ENCODE measurements around the gene RELA.

RELA gene

DNA sequence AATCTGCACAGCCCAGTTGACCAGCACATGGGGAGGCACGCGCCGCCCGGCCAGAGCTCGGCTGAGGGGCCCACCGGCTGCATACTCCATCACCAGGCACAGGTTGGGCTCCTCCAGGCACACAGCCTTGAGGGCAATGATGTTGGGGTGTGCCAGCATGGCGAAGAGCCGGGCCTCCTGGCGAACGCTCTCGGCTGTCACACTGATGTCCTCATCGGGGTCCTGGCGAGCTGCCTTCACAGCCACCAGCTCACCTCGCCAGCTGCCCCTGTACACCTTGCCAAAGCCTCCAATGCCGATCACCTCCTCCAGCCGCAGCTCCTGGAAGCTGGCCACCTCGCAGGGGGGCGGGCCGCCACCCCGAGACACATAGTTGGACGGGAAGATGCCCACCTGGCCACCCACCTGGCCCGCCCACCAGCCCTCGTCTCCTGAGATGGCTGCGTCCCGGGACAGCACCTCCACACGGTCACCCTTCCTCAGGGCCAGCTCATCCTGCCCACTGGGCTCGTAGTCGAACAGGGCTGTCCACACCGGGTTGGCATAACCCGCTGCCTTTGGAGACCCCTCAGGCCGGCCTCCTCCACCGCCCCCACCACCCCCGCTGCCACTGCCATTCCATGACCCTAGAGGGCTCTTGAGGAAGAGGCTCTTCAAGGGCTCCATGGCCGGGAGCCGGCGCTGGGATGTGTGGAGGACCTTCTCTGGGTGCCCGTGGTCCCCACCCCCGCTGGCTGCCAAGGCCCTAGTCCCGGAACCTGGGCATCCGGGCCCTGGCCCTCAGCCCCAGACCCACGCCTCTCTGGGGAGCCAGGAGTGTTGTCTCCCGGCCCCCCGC lies 49.4 kb downstream of the RELA start:
- peak; percentile 34 for DNase-seq (ENCODE audit: low read depth)

DNA sequence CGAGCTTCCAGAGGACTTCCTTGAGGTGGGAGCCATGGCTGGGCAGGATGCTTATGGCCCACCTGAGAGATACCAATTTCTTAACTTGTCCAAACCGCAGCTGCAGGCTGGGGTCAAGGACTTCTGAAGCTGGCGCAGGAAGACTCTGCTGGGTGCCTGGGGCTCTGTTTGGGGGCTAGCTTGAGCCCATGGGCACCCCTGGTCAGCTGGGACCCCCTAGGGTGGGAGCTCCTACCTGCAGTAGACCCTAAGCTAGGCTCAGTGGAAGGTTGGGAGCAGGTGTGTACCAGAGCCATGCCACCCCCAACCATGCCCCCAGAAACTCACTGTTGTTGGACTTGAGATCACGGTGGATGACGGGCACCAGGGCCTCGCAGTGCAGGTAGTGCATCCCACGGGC lies 50.0 kb downstream of the RELA start:
- no peak for DNase-seq (ENCODE audit: low read depth)

DNA sequence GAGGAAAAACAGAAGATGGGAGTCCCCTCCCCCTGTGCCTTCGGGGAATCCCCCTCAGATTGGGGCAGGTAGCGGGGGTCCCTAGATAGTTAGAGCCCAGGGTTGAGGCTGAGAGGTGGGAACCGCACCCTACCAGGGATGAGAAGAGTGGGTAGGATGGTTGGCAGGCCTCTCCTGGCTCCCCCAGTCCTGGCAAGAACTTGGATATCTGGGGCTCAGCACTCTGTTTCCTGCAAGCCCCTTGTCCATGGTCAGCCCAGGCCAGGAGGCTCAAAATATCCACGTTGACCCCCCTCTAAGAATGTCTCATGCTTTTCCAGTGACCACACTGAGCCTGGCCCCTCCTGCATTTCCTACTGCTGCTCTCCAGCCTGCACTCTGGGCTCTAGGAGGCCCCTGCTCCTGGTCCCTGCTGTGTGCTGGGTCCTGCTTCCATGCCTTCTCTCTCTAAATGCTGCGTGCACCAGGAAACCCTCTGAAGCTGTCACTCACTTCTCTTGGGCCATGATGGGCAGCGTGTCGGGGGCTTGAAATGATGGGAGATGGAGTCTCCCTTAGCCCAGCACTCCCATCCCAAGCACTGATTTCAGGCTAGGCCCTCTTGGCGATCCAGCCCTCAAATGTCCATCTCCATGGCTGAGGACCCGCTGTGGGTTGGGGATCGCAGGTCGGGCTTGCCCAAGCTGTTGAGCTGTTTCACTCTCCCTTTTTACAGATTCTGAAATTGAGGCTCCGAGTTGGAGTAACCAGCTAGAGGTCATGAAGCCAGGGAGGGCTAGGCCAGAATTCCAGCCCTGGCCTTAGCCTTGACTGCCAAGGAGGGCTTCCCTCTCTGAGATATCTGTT lies 50.7 kb downstream of the RELA start:
- DNase-seq (ENCODE audit: low read depth) = peak; percentile 46

DNA sequence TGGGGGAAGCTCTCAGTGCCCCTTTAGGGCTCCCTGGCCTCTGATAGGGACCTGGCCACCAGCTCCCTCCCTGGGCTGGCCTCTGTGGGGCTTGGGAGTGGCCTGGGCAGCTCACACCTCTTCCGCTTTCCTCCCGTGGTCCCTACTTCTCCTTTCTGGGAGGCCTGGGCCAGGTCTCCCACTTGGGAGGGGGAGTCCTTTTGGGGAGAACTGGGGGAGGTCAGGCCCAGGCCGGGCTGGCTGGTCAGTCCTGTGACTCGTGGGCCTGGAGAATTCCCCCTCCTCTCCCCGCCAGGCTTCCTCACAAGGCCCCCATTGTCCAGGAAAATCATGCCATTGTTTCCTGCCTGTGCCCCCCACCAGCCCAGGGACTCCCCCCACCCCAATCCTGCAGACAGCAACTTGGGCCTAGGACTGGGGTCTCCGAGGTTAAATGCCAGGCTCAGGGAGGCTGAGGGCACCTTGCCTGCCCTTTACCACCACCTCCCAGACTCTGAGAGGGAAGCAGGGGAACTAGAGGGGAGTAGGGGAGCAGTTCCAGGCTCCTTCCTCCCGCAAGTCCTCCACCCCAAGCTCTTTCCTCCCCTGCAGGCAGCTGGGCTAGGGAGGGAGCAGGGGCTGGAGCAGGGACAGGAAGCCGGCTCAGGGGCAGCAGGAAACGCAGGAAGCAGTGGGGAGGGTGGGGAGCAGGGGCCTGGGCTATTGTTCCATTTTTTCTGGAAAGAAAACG lies 51.5 kb downstream of the RELA start:
- no peak for DNase-seq (ENCODE audit: low read depth)

DNA sequence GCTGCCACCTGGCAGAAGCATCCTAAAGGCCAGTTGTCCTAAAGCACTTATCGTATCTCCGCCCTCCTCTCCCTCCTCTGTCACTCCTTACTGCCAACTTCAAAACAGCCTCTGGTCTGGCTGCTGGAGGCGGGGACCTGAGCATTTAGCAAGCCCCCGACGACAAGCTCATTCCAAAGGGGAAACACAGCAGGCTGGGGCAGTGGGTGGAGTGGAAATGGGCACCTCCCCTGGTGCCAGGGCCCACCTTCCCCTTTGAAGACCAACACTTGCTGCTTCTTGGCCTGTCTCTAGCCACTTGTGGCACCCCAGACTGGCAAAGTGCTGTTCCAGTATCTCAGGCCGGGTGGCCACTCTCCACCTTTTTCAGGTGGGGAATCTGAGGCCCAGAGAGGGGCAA lies 52.3 kb downstream of the RELA start:
- DNase-seq (ENCODE audit: low read depth) = no peak

DNA sequence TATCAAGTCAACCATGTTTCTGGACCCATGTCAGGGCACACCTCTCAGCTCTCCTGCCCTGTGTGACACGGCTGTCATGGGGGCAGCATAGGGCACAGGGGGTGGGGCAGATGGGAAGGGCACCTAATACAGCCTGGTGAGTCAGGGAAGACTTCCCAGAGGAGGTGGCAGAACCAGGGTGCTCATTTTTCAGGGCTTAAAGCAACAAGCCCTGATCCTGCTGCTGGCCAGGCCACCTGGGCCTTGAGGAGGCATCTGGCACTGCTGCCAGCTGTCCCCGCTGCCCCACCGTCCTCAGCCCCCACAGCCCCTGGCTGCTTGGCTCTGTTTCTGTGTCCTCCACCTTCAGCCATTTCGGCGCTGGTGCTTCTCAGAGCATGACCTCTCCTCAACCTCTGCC lies 53.1 kb downstream of the RELA start:
- no peak for DNase-seq (ENCODE audit: low read depth)

DNA sequence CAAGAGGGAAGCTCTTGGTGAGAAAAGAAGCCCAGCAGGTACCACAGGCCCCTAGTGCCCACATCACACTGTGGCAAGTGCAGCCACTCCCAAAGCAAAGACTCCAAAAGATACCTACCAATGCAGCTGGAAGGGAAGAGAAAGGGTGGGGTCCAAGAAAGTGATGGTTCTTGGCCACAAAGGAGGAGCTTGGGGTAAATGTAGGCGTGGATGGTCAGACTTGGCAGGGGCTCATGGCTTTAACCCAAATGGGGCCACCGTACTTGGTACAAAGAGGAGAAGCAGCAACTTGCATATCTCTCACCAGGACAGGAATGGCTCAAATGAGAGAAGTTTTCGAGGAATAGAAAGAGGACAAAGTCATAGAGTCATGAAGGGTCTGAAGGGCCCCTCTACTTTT lies 53.5 kb downstream of the RELA start:
- no peak for DNase-seq (ENCODE audit: low read depth)

DNA sequence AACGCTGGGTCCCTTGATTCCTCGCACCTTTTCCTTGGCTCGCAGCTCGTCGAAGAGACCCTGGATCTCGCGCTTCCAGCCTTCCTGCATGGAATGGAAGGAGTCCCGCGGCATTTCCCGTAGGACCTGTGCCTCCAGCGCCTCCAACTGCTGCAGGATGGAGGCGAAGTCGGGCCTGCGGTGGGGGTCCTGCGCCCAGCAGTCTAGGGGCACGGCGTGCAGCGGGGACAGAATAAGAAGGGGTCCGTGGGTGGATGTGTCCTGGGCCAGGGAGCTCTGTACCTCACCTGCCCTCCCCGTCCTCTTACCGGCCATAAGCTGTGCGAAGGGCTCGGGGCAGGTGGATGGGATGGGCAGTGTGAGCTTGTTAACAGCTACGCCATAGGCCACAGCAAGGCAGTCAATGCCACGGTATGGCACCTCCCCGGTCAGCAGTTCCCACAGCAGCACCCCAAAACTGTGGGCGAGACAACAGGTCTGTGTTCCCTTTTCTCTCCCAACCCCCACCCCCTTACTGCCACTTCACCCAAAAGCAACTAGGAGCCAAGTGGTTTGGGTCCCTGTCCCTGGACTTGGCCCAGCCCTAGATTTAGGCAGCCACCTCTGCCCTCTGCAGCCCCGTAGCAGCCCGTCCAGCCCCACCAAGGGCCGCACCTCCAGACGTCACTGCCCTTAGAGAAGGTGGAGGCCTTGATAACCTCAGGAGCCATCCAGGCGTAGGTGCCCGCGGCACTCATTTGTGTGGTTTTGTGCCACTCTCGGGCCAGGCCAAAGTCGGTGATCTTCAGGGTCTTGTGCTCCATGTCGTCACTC lies 54.9 kb downstream of the RELA start:
- no peak for DNase-seq (ENCODE audit: low read depth)

DNA sequence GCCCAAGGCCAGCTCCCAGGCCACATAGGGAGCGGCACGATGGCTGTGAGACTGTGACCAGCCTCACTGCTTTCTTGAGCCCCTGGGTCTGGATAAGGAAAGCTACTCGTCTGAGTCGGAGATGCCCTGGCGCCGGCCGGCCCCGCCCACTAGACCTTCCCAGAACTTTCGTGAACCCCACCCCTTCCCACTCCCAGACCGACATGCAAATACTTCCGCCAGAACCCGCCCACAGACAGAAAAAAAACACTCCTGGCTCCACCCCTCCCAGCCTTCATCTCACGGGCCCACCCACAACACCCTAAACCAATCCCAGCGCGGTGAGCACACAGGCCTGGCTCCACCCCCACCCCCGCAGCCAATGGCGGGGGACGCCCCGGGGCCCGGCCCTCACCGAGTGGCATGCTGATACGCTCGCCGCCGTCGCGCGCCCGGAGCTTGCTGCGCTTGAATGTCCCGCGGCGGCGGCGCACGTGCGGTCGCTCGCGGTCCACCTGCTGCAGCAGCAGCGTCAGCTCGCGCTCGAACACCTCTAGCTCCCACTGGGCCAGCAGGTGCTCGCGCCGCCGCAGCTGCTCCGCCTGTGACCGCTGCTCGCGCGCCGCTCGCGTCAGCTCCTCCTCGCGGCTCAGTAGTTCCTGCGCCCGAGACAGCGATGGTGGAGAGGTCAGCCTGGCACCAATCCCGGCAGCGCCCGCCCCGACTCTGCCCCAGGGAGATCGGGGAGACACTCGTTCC lies 55.7 kb downstream of the RELA start:
- DNase-seq (ENCODE audit: low read depth) = peak; percentile 74

DNA sequence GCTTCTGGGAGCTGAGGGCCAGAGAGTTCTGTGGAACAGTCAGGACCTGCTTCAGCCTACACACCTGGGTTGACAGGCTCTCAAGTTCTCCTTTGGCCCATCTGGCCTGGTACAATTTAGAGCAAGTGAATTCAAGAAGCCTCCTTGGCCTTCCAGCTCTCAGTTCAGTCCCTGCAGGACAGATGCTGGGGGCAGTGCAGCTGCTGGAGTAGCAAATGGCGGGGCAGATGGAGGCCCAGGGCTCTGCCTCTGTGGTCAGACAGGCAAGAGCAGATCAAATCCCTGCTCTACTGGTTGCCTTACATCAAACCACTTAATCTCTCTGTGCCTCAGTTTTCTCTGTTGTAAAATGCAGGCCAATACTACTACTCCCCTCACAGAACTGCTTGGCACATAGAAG lies 58.5 kb downstream of the RELA start:
- no peak for DNase-seq (ENCODE audit: low read depth)
